ENCODE results near the gene EPHA3.

GRCh38 chr3:89138048-89138447 lies 30.6 kb downstream of the EPHA3 start:
- no peak for TF ChIP-seq CTCF (conservative IDR thresholded peaks at IDR 0.05 in 1 of 2, IDR thresholded peaks at IDR 0.05 in 1 of 2; ENCODE audit: low read depth in 1 of 2, low read length in 2 of 2)
- TF ChIP-seq EZH2 (IDR thresholded peaks at IDR 0.05; ENCODE audit: low read length, missing control alignments) = no peak

Data from fibroblast of lung (primary cell).